HPDE6-E6E7 (cell line): ENCODE data around the gene SPG7.
A peak's percentile ranks its signal among the peaks of the same experiment; 100 is the strongest.

Experiments used
- DNase-seq: peaks from one replicate; pipeline ENCODE4 v3.0.0; 2011; ENCODE audit warnings: missing footprints; ENCODE audit errors: extremely low spot score

The SPG7 gene

GRCh38 chr16:89485701-89486246, 22.4 kb upstream of the SPG7 start:
- DNase-seq: no peak

GRCh38 chr16:89489040-89489897, 18.9 kb upstream of the SPG7 start:
- DNase-seq: peak; percentile 84

DNA sequence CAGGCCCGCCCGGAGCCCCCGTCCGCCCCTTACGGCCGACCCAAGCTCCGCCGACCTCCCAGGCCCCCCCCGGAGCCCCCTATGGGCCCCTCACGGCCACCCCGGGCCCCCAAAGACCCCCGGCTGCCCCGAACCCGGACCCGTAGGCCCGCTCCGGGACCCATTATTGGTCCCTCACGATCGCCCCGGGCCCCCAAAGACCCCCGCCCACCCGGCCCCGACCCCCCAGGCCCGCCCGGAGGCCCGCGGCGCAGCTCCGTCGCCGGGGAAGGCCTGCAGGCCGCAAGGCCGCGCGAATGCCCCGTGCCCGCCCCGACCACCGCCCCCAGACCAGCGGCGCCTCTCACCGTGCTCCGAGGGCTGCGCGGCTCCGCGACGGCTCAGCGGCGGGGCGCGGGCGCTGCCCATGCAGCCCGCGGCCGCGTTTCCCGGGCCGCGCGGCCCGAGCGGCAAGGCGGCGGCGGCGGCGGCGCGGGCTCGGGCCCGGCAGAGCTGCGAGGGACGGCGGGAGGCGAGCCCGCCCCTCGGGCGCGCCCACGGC, 18.2 kb upstream of the SPG7 start:
- DNase-seq: no peak

DNA sequence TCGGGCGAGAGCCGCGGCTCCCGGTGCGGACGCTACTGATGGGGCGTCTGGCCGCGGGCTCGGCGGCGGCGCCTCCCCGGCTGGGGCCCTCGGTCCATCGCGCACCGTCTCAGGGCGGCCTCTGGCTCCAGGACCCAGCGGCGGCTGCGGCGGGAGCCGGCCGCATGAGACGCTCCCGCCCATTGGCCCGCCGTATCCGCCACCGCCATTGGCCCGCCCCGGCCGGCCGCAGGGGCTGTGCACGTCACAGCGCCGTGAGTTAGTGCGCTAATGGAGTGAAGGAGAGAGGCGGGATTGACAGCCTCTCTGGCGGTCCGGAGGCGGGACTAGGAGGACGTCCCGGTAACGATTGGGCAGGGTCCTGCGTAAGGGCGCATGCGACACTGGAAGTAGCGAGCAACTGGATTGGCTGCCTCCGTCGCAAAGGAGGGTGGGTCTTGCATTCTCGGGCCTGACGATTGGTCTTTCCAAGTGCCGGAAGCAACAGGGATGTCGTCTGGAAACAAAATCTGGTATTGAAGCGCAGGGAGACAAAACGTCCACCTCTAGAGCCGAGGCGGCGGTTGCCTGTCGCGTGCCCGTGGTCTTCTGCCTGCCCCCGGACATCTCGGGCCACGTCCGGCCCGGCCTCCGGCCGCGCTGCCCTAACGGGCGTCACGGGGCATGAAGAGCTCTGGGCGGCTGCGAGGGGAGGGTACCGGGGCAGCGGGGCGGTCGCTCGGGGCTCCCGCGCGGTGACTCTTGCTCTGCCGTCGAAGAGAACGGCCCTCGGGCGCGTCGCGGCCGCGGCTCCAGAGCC, 17.6 kb upstream of the SPG7 start, which contains the start of gene ANKRD11:
ANKRD11 (minus strand) TSS at position 123 of the 799 bp plus-strand sequence. CDS start 173,542 bp downstream, outside the sequence.
- DNase-seq: peak; percentile 100

DNA sequence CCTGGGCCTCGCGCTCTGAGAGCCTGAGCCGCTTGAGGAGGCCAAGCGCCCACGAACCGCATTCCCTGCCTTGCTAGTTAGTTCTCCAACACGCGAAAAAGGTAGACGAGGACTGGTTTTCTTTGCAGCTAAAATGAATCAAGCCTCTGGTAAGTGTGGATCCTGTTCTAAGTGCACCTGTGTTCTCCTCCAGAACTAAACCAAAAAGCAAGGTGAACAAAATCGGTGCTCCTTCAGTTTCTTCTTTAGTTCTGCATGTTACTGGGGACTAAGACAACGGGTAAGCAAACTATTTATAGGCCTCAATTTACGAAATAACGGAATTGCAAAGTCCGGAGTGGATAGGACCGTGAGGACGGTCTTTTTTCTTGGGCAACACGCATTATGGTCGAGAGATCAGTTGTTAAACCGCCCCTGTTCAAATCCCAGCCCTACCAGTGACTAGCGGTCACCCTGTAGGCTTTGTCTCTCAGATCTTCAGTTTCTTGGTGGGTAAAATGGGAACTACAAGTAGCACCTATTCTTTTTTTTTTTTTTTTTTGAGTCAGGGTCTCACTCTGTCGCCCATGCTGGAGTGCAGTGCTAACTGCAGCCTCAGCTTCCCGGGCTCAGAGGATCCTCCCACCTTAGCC, 16.8 kb upstream of the SPG7 start:
- DNase-seq: no peak

- DNase-seq: no peak
Measured at GRCh38 chr16:89491974-89492687, 16.1 kb upstream of the SPG7 start.

- no peak for DNase-seq
Measured at GRCh38 chr16:89493776-89494175, 14.4 kb upstream of the SPG7 start.

- no peak for DNase-seq
Measured at GRCh38 chr16:89495121-89495520, 13.1 kb upstream of the SPG7 start.

- DNase-seq: no peak
Measured at GRCh38 chr16:89498839-89499238, 9.4 kb upstream of the SPG7 start.

DNA sequence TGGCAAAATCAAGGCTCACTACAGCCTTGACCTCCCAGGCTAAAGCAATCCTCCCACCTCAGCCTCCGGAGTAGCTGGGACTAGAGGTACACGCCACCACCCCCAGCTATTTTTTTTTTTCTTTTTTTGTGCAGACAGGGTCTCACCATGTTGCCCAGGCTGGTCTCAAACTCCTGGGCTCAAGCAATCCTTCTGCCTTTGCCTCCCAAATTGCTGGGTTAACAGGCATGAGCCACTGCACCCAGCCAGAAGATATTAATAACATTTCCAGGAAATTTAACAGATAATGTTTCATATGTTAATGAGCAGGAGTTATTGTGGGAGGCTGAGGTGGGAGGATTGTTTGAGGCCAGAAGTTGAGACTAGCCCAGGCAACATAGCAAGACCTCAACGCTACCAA, 8.4 kb upstream of the SPG7 start:
- no peak for DNase-seq

- DNase-seq: peak; percentile 88
Measured at GRCh38 chr16:89502081-89502843, 5.9 kb upstream of the SPG7 start.

GRCh38 chr16:89504091-89504490, 4.1 kb upstream of the SPG7 start:
- no peak for DNase-seq

- peak; percentile 84 for DNase-seq
Measured at GRCh38 chr16:89505204-89506112, 2.7 kb upstream of the SPG7 start.

- no peak for DNase-seq
Measured at GRCh38 chr16:89506113-89506504, 2.1 kb upstream of the SPG7 start.

- DNase-seq: no peak
Measured at GRCh38 chr16:89506791-89507191, 1.4 kb upstream of the SPG7 start.

DNA sequence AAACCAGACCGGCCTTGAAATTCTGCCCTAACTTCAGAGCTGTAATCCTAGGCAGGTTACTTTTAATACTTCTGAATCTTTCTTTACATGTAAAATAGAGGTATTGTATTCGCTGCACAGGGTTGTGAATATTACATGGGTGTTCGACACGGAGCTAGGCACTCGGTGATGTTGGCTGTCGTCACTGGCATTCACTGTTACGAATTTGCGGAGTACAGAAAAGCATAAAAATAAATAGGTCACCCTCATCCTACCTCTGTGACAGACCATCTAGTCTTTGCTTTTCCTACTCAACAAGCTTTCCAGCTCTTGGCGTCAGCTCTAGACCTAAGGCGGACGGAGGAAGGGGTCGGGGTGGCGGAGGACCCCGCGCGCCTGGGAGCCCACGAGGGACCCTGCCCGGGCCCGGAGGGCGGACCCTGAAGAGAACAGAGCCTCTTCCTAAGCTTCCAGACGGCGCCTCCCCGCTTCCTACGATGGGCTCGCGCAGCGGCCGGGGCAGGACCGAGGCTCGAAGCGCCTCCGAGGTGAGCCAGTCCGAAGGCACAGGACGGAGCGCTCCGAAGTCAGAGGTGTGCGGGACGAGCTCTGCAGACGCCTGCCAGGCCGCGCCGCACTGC, 879 bp upstream of the SPG7 start:
- DNase-seq: no peak

GRCh38 chr16:89510526-89510925, 2.3 kb downstream of the SPG7 start:
- DNase-seq: no peak

- no peak for DNase-seq
Measured at GRCh38 chr16:89511374-89511773, 3.2 kb downstream of the SPG7 start.

GRCh38 chr16:89512453-89512852, 4.2 kb downstream of the SPG7 start:
- no peak for DNase-seq
